ENCODE results near the gene DPYSL5. TPM values are rescaled to one million over a fixed set of nuclear protein-coding genes. Genes with fewer than 3 reads are reported as not detected.

The DPYSL5 gene
- total and polyA plus RNA-seq, 2 donors (not counting 3 experiments of a cell fraction or from before 2014, with no cell fraction given), result not detected

- no peak overlapping the region for H3K4me3 ChIP-seq (replicated peaks in 1 of 3; ENCODE audit: insufficient read depth in 1 of 3, low read depth in 1 of 3, low read length in 3 of 3)
- peaks cover 56 to 74% of the 10 kb centered on the region in 2 experiments for H3K27me3 ChIP-seq (ENCODE audit: control insufficient read depth in 2 of 2, insufficient read depth in 2 of 2, low read length in 2 of 2)
- no peak overlapping the region for H3K27ac ChIP-seq (ENCODE audit: insufficient read depth, low read depth, low read length)
- no peaks in the 10 kb centered on the region for H3K9me1 ChIP-seq (replicated peaks; ENCODE audit: control insufficient read depth, extremely low read depth, insufficient read depth, low read length)
- no peak overlapping the region for H2AFZ ChIP-seq (ENCODE audit: low read depth, low read length)
- H3K9ac ChIP-seq (replicated peaks; ENCODE audit: extremely low read depth, insufficient read depth, low read length), result no peak overlapping the region
- H3K9me3 ChIP-seq (replicated peaks; ENCODE audit: control insufficient read depth, insufficient read depth, low read length), result no peaks in the 10 kb centered on the region
- no peak overlapping the region for H3K4me2 ChIP-seq (ENCODE audit: insufficient read depth, low read length)
- peaks cover 4% of the 10 kb centered on the region for H3K4me1 ChIP-seq (ENCODE audit: control insufficient read depth, extremely low read depth, insufficient read depth, low read length)
- BruUV-seq (replicated peaks), result no TSS peak
- no peak for TF ChIP-seq GATA2 (IDR thresholded peaks at IDR 0.05; ENCODE audit: insufficient read depth, insufficient read length, low read depth, low read length)
- TF ChIP-seq FOS (IDR thresholded peaks at IDR 0.05; ENCODE audit: borderline replicate concordance, insufficient read depth, low read length), result no peak
- TF ChIP-seq EZH2 (IDR thresholded peaks at IDR 0.05; ENCODE audit: borderline replicate concordance, low read depth, low read length, severe bottlenecking), result peak; percentile 45
- no peak for TF ChIP-seq MAX (IDR thresholded peaks at IDR 0.05; ENCODE audit: insufficient read depth, insufficient read length)
- TF ChIP-seq JUN (IDR thresholded peaks at IDR 0.05; ENCODE audit: borderline replicate concordance, insufficient read depth, insufficient read length, low read depth), result no peak
- TF ChIP-seq POLR2A (IDR thresholded peaks at IDR 0.05; ENCODE audit: low read depth, low read length), result no peak
- no peak for TF ChIP-seq MYC (IDR thresholded peaks at IDR 0.05; ENCODE audit: low read depth, low read length)
- TF ChIP-seq POLR2AphosphoS5 (IDR thresholded peaks at IDR 0.05; ENCODE audit: insufficient read depth, low read depth, low read length), result no peak
- TF ChIP-seq CTCF (IDR thresholded peaks at IDR 0.05; ENCODE audit: extremely low read depth in 1 of 2, insufficient read depth in 1 of 2, low read depth in 1 of 2, low read length in 2 of 2), result peak; percentile 65 to 72
- FAIRE-seq, result peak; percentile 87
- intact Hi-C loops (cut with micrococcal nuclease), result loop anchor here (1.0 to 5.0 kb wide), 4 partner anchors 76 to 241 kb away; partner anchors contain the start of gene KHK
- H3K79me2 ChIP-seq (ENCODE audit: control insufficient read depth, insufficient read depth, low read length), result no peaks in the 10 kb centered on the region
- no peaks in the 10 kb centered on the region for H4K20me1 ChIP-seq (replicated peaks; ENCODE audit: control insufficient read depth, extremely low read depth, insufficient read depth, low read length)
- dilution Hi-C loops (cut with MboI; ENCODE audit: extremely low pct_ligation_motif_present, low sequenced_read_pairs), result no loop called here
- CTCF ChIA-PET, result interaction anchor here (0.6 to 3.9 kb wide), 63 partner anchors 8 to 446 kb away, joined by 3 to 210 read pairs (median 4); partner anchors contain the start of genes AGBL5, KHK and OST4
- no peaks in the 10 kb centered on the region for H3K36me3 ChIP-seq (ENCODE audit: control insufficient read depth in 2 of 2, extremely low read depth in 1 of 2, insufficient read depth in 2 of 2, low read length in 2 of 2)
- DNase-seq (ENCODE audit: low read depth, low spot score), result peak; percentile 58
- POLR2A ChIA-PET, result no interaction called here
Observed at GRCh38 chr2:26846334-26847306, 1.3 kb upstream of the DPYSL5 start.
